ENCODE data around the gene EDIL3.

The EDIL3 gene

DNA sequence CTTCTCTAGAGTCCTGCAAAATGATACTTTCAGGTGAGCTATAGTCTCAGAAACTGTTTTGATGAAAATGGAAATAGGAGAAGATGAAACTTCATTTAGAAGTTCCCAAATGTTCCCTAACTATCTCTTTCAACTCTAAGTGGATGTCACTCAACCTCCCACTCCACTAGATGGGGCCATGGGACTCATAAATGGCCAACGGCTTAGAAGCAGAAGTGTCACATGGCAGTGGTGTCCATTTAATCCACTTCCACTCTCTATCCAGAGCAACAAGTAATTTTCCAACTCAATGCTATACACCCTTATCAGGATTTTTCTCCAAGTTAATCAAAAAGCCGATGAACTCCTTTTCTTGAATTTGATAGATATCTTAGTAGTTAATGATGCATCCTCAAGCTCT lies 295.7 kb downstream of the EDIL3 start:
- H3K36me3 ChIP-seq (ENCODE audit: control insufficient read depth, insufficient read depth, low read length): no peaks in the 10 kb centered on the region
- H3K27ac ChIP-seq (ENCODE audit: low read length): no peak overlapping the region
- H3K4me3 ChIP-seq (ENCODE audit: low read length): no peak overlapping the region
- no peaks in the 10 kb centered on the region for H3K9me3 ChIP-seq (ENCODE audit: control insufficient read depth, insufficient read depth, low read length)
- no peaks in the 10 kb centered on the region for H3K4me1 ChIP-seq (ENCODE audit: control insufficient read depth, insufficient read depth, low read length)
- DNase-seq (ENCODE audit: low read depth, low spot score): no peak
- no peaks in the 10 kb centered on the region for H3K27me3 ChIP-seq (ENCODE audit: control insufficient read depth, insufficient read depth, low read length)
- WGBS (ENCODE audit: insufficient coverage, insufficient read length): no CpG with 5 or more reads among the region's 2 CpGs

DNA sequence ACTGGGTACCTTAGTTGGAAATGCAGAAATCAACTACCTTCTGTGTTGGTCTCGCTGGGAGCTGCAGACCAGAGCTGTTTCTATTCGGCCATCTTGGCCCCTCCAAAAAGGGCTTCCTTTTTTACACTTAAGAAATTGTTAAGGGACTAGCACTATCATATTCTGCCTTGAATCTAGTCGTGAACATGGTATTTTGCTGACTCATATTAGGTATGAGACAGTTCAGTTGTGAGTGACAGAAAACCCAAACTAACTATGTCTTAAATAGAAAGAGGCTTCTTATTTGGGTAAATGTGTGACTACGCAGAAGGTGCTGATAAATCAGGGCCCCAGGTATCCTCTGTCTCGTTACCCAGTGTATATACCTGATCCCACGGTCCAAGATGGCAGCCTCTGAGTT lies 298.2 kb downstream of the EDIL3 start:
- DNase-seq (ENCODE audit: low read depth, low spot score): no peak
- WGBS (ENCODE audit: insufficient coverage, insufficient read length): no CpG with 5 or more reads among the region's 6 CpGs

DNA sequence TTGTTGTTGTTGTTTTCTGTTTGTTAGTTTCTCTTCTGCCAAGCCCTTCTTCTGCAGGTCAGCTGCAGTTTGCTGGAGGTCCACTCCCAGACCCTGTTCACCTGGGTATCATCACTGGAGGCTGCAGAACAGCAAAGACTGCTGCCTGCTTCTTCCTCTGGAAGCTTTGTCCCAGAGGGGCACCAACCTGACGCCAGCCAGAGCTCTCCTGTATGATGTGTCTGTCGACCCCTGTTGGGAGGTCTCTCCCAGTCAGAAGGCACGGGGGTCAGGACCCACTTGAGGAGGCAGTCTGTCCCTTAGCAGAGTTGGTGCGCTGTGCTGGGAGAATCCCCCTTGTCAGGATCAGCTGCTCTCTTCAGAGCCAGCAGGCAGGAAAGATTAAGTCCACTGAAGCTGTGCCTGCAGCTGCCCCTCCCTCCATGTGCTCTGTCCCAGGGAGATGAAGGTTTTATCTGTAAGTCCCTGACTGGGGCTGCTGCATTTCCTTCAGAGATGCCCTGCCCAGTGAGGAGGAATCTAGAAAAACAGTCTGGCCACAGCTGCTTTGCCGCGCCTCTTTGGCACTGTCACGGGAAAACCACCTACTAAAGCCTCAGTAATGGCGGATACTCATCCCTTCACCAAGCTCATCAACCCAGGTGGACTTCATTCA lies 299.2 kb downstream of the EDIL3 start:
- H3K36me3 ChIP-seq (ENCODE audit: control insufficient read depth, insufficient read depth, low read length): no peaks in the 10 kb centered on the region
- no peaks in the 10 kb centered on the region for H3K4me1 ChIP-seq (ENCODE audit: control insufficient read depth, insufficient read depth, low read length)
- no peaks in the 10 kb centered on the region for H3K27me3 ChIP-seq (ENCODE audit: control insufficient read depth, insufficient read depth, low read length)
- H3K4me3 ChIP-seq (ENCODE audit: low read length): no peak overlapping the region
- no peak overlapping the region for H3K27ac ChIP-seq (ENCODE audit: low read length)
- WGBS (ENCODE audit: insufficient coverage, insufficient read length): no CpG with 5 or more reads among the region's 8 CpGs
- no peaks in the 10 kb centered on the region for H3K9me3 ChIP-seq (ENCODE audit: control insufficient read depth, insufficient read depth, low read length)
- no peak for DNase-seq (ENCODE audit: low read depth, low spot score)

More for the DNA sequence above, 298.2 kb downstream of the EDIL3 start:
- H3K36me3 ChIP-seq (ENCODE audit: control insufficient read depth, insufficient read depth, low read length): no peaks in the 10 kb centered on the region
- no peaks in the 10 kb centered on the region for H3K9me3 ChIP-seq (ENCODE audit: control insufficient read depth, insufficient read depth, low read length)
- no peaks in the 10 kb centered on the region for H3K4me1 ChIP-seq (ENCODE audit: control insufficient read depth, insufficient read depth, low read length)
- H3K27me3 ChIP-seq (ENCODE audit: control insufficient read depth, insufficient read depth, low read length): no peaks in the 10 kb centered on the region
- no peak overlapping the region for H3K27ac ChIP-seq (ENCODE audit: low read length)
- H3K4me3 ChIP-seq (ENCODE audit: low read length): no peak overlapping the region

GRCh38 chr5:84080908-84081307 lies 303.8 kb downstream of the EDIL3 start:
- Histone ChIP-seq H3K27ac (ENCODE audit: low read length) (no peak overlapping the region), H3K4me1 (ENCODE audit: control insufficient read depth, insufficient read depth, low read length) (no peaks in the 10 kb centered on the region), H3K27me3 (ENCODE audit: control insufficient read depth, insufficient read depth, low read length) (no peaks in the 10 kb centered on the region), H3K36me3 (ENCODE audit: control insufficient read depth, insufficient read depth, low read length) (no peaks in the 10 kb centered on the region), H3K4me3 (ENCODE audit: low read length) (no peak overlapping the region), H3K9me3 (ENCODE audit: control insufficient read depth, insufficient read depth, low read length) (no peaks in the 10 kb centered on the region)
- no CpG with 5 or more reads among the region's 1 CpG for WGBS (ENCODE audit: insufficient coverage, insufficient read length)
- no peak for DNase-seq (ENCODE audit: low read depth, low spot score)

DNA sequence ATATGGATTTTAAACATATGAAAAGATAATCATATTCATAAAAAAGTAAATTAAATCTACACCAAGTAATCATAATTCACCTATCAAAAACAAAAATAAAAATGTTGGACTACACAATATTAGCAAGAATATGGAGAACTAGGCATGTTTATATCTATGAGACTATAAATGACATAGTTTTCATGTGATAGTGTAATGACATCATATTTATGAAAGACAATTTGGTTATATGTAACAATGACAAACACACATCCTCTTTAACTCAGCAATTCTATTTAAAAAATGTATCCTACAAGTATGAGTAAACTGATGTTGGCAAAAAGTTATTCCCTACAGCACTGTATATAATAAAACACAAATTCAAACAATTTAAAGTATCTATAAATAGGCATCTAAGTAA lies 312.3 kb downstream of the EDIL3 start:
- no peaks in the 10 kb centered on the region for H3K36me3 ChIP-seq (ENCODE audit: control insufficient read depth, insufficient read depth, low read length)
- no peaks in the 10 kb centered on the region for H3K9me3 ChIP-seq (ENCODE audit: control insufficient read depth, insufficient read depth, low read length)
- H3K4me3 ChIP-seq (ENCODE audit: low read length): no peak overlapping the region
- H3K27me3 ChIP-seq (ENCODE audit: control insufficient read depth, insufficient read depth, low read length): no peaks in the 10 kb centered on the region
- no peak overlapping the region for H3K27ac ChIP-seq (ENCODE audit: low read length)
- no peaks in the 10 kb centered on the region for H3K4me1 ChIP-seq (ENCODE audit: control insufficient read depth, insufficient read depth, low read length)
- DNase-seq (ENCODE audit: low read depth, low spot score): no peak

DNA sequence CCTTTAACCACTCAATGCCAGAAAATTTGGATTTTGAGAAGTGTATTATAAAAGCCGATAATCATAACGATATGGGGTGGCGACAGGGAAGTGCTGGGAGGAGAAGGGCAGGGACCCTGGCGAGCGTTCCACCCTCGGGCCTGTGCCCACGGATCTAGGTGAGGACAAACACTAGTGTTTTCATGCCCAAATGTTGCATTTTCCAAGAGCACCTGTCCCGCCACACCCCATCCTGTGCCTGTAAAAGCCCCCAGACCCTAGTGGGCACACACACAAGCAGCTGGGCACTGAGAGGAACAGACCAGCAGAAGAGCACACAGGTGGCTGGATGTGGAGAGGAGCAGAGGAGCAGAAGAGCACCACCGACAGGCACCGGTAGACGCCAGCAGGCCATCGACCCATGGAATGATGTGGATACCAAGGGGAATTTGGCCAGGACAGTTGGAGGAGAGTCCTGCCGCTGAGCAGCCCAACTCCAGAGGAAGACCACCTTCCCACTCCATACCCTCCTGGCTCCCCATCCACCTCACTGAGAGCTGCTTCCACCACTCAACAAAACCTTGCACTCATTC lies 315.0 kb downstream of the EDIL3 start:
- WGBS (ENCODE audit: insufficient coverage, insufficient read length): no CpG with 5 or more reads among the region's 13 CpGs
- no peaks in the 10 kb centered on the region for H3K9me3 ChIP-seq (ENCODE audit: control insufficient read depth, insufficient read depth, low read length)
- no peaks in the 10 kb centered on the region for H3K36me3 ChIP-seq (ENCODE audit: control insufficient read depth, insufficient read depth, low read length)
- H3K27ac ChIP-seq (ENCODE audit: low read length): no peak overlapping the region
- no peak overlapping the region for H3K4me3 ChIP-seq (ENCODE audit: low read length)
- no peaks in the 10 kb centered on the region for H3K4me1 ChIP-seq (ENCODE audit: control insufficient read depth, insufficient read depth, low read length)
- H3K27me3 ChIP-seq (ENCODE audit: control insufficient read depth, insufficient read depth, low read length): no peaks in the 10 kb centered on the region
- DNase-seq (ENCODE audit: low read depth, low spot score): no peak

DNA sequence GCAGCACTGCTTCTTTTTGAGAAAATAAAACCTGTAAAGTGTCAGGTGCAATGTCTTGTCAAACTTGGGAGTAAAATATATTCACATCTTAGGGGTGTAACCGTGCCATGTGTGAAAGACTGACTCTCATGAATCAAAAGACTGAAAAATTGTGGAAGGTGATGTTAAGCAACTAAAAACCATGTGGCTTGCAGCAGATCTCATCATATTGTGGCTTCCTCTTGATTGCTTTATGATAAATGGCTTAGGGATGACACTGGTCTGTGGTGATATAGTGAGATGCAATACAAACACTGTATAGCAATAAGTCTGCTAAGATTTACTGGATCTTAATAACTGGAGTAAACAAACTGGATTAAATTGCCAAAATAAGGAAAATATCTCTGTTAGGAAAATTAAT lies 321.6 kb downstream of the EDIL3 start:
- Histone ChIP-seq H3K27ac (ENCODE audit: low read length) (no peak overlapping the region), H3K4me1 (ENCODE audit: control insufficient read depth, insufficient read depth, low read length) (no peaks in the 10 kb centered on the region), H3K27me3 (ENCODE audit: control insufficient read depth, insufficient read depth, low read length) (no peaks in the 10 kb centered on the region), H3K36me3 (ENCODE audit: control insufficient read depth, insufficient read depth, low read length) (0 out of 2 replicates have a peak, but pooled peaks cover 3% of the 10 kb centered on the region), H3K4me3 (ENCODE audit: low read length) (no peak overlapping the region), H3K9me3 (ENCODE audit: control insufficient read depth, insufficient read depth, low read length) (no peaks in the 10 kb centered on the region)
- DNase-seq (ENCODE audit: low read depth, low spot score): no peak
- WGBS (ENCODE audit: insufficient coverage, insufficient read length): no CpG with 5 or more reads among the region's 1 CpG

GRCh38 chr5:84059672-84060071 lies 325.0 kb downstream of the EDIL3 start:
- 0 out of 2 replicates have a peak, but pooled peaks cover 3% of the 10 kb centered on the region for H3K36me3 ChIP-seq (ENCODE audit: control insufficient read depth, insufficient read depth, low read length)

DNA sequence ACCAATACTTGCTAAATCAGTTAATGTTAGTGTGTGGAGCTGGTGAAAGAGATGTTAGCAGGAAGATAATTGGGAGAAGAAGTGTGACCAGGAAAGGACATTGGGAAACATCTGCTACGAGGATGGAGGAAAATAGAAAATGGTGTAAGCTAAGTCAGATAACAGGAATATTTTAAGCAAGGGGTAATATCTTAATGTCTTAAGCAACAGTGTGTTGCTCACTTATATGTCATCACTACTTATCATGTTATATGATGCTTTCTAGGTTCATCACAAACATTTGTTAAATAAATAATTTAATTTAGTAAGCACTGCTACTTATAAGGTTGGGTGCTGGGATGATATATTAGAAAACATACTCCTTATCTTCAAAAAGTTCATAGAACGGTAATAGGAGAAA lies 326.1 kb downstream of the EDIL3 start:
- Histone ChIP-seq H3K27me3 (ENCODE audit: control insufficient read depth, insufficient read depth, low read length) (no peaks in the 10 kb centered on the region), H3K9me3 (ENCODE audit: control insufficient read depth, insufficient read depth, low read length) (no peaks in the 10 kb centered on the region), H3K4me1 (ENCODE audit: control insufficient read depth, insufficient read depth, low read length) (no peaks in the 10 kb centered on the region), H3K4me3 (ENCODE audit: low read length) (no peak overlapping the region), H3K36me3 (ENCODE audit: control insufficient read depth, insufficient read depth, low read length) (0 out of 2 replicates have a peak, but pooled peaks cover 3% of the 10 kb centered on the region), H3K27ac (ENCODE audit: low read length) (no peak overlapping the region)
- no peak for DNase-seq (ENCODE audit: low read depth, low spot score)
- no CpG with 5 or more reads among the region's 2 CpGs for WGBS (ENCODE audit: insufficient coverage, insufficient read length)

More at GRCh38 chr5:84059672-84060071, 325.0 kb downstream of the EDIL3 start:
- no peak for DNase-seq (ENCODE audit: low read depth, low spot score)
- Histone ChIP-seq H3K9me3 (ENCODE audit: control insufficient read depth, insufficient read depth, low read length) (no peaks in the 10 kb centered on the region), H3K27ac (ENCODE audit: low read length) (no peak overlapping the region), H3K4me3 (ENCODE audit: low read length) (no peak overlapping the region), H3K27me3 (ENCODE audit: control insufficient read depth, insufficient read depth, low read length) (no peaks in the 10 kb centered on the region), H3K4me1 (ENCODE audit: control insufficient read depth, insufficient read depth, low read length) (no peaks in the 10 kb centered on the region)
- WGBS (ENCODE audit: insufficient coverage, insufficient read length): no CpG with 5 or more reads among the region's 2 CpGs

DNA sequence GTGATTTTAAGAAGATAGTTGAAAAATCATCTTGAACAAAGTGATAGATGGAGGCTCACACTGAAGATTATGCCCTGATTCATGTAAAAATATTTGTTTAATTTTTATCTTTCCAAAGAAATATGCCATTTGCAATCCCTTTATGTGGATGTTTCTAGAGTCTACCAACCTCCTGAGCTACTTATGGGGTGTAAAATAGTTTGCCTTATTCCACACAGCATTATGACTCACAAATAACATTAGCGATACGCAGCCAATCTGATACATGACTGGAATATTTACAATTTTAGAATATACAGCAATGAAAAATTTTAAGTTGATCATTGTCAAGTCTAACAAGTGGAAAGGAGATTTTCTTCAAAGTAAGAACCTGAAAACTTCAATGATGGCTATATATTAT lies 327.5 kb downstream of the EDIL3 start:
- Histone ChIP-seq H3K27ac (ENCODE audit: low read length) (no peak overlapping the region), H3K4me3 (ENCODE audit: low read length) (no peak overlapping the region), H3K36me3 (ENCODE audit: control insufficient read depth, insufficient read depth, low read length) (0 out of 2 replicates have a peak, but pooled peaks cover 3% of the 10 kb centered on the region), H3K9me3 (ENCODE audit: control insufficient read depth, insufficient read depth, low read length) (no peaks in the 10 kb centered on the region), H3K27me3 (ENCODE audit: control insufficient read depth, insufficient read depth, low read length) (no peaks in the 10 kb centered on the region), H3K4me1 (ENCODE audit: control insufficient read depth, insufficient read depth, low read length) (no peaks in the 10 kb centered on the region)
- no peak for DNase-seq (ENCODE audit: low read depth, low spot score)
- no CpG with 5 or more reads among the region's 2 CpGs for WGBS (ENCODE audit: insufficient coverage, insufficient read length)

DNA sequence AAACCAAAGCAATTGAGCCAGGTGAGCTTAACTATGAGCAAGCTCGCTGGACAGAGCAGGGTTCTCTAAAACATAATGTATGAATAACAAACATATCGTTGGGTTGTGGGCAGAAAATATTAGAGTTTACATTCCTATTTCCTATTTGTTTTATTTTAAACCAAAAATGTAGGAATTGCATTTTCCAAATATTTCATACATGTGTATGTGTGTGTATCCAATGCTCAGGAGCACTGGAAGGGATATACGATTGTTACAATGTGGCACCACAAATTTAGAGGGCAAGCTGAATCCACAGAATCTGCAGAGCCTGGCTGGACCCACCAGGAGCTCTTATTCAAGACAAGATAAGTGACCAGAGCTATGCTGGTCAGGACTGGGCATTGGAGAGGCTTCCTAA lies 338.7 kb downstream of the EDIL3 start:
- no peaks in the 10 kb centered on the region for H3K27me3 ChIP-seq (ENCODE audit: control insufficient read depth, insufficient read depth, low read length)
- H3K4me1 ChIP-seq (ENCODE audit: control insufficient read depth, insufficient read depth, low read length): no peaks in the 10 kb centered on the region
- WGBS (ENCODE audit: insufficient coverage, insufficient read length): no CpG with 5 or more reads among the region's 3 CpGs
- no peak overlapping the region for H3K4me3 ChIP-seq (ENCODE audit: low read length)
- DNase-seq (ENCODE audit: low read depth, low spot score): no peak
- no peak overlapping the region for H3K27ac ChIP-seq (ENCODE audit: low read length)
- no peaks in the 10 kb centered on the region for H3K36me3 ChIP-seq (ENCODE audit: control insufficient read depth, insufficient read depth, low read length)
- peaks cover 2% of the 10 kb centered on the region for H3K9me3 ChIP-seq (ENCODE audit: control insufficient read depth, insufficient read depth, low read length)

Measured in iPS DF 6.9 (cell line).